ENCODE data around the gene HHLA2. TPM values are rescaled to one million over a fixed set of nuclear protein-coding genes. Genes with fewer than 3 reads are reported as not detected.

HHLA2 gene
- total RNA-seq, 1 donor from 2014 or later, result not detected

- Mint-ChIP-seq H3K9me3 (ENCODE audit: low read depth) (peaks cover 1% of the 10 kb centered on the region), H3K27ac (no peak overlapping the region), H3K36me3 (ENCODE audit: insufficient read depth) (peaks cover under 1% of the 10 kb centered on the region), H3K4me1 (ENCODE audit: low read depth) (peaks cover 9% of the 10 kb centered on the region), H3K4me3 (ENCODE audit: low read depth) (no peak overlapping the region), H3K27me3 (no peaks in the 10 kb centered on the region)
- DNase-seq (ENCODE audit: low spot score, unreplicated experiment), result no peak
- no peak for TF ChIP-seq CTCF (IDR thresholded peaks at IDR 0.05; ENCODE audit: unreplicated experiment)
Measured at GRCh38 chr3:108416111-108416869, 119.9 kb downstream of the HHLA2 start.

- Mint-ChIP-seq H3K36me3 (ENCODE audit: insufficient read depth) (no peaks in the 10 kb centered on the region), H3K27me3 (no peaks in the 10 kb centered on the region)
Measured at GRCh38 chr3:108420926-108421325, 124.6 kb downstream of the HHLA2 start.

More at GRCh38 chr3:108420926-108421325, 124.6 kb downstream of the HHLA2 start:
- Mint-ChIP-seq H3K4me1 (ENCODE audit: low read depth) (no peaks in the 10 kb centered on the region), H3K27ac (no peak overlapping the region), H3K9me3 (ENCODE audit: low read depth) (no peaks in the 10 kb centered on the region), H3K4me3 (ENCODE audit: low read depth) (no peak overlapping the region)
- no peak for TF ChIP-seq CTCF (IDR thresholded peaks at IDR 0.05; ENCODE audit: unreplicated experiment)
- no peak for DNase-seq (ENCODE audit: low spot score, unreplicated experiment)

Other genes with a start within 250 kb of the HHLA2 start
- gene CD47, start 205.5 kb upstream of the HHLA2 start, total RNA-seq, result 55.1 and 65.3 TPM in 2 replicates
- gene IFT57, start 74.1 kb upstream of the HHLA2 start, total RNA-seq, result 63.8 and 70.5 TPM in 2 replicates
- gene MYH15, start 214.0 kb downstream of the HHLA2 start, total RNA-seq, result 0.91 and 0.96 TPM in 2 replicates